Astrocyte of the cerebellum (primary cell): ENCODE data around the gene C1orf226.

Experiments used
- DNase-seq: peaks from one replicate; pipeline ENCODE4 v3.0.0-alpha.2; 2011; ENCODE audit warnings: low read depth
- H3K4me3 ChIP-seq: 2 replicates; pipeline ENCODE4 v1.5.1; 2011; ENCODE audit warnings: mild to moderate bottlenecking, low read depth, low read length, moderate library complexity
- in situ Hi-C: cut with HindIII; loops from 2 replicates; pipeline ENCODE4 v1.10.0; 2017; ENCODE audit warnings: low sequenced_read_pairs
- TF ChIP-seq, protein P1 (sequence below): IDR thresholded peaks from 2 replicates; pipeline ENCODE4 v1.5.1; 2012; ENCODE audit warnings: low read length, low read depth, moderate library complexity, mild to moderate bottlenecking; ENCODE audit errors: missing control alignments

Gene C1orf226

DNA sequence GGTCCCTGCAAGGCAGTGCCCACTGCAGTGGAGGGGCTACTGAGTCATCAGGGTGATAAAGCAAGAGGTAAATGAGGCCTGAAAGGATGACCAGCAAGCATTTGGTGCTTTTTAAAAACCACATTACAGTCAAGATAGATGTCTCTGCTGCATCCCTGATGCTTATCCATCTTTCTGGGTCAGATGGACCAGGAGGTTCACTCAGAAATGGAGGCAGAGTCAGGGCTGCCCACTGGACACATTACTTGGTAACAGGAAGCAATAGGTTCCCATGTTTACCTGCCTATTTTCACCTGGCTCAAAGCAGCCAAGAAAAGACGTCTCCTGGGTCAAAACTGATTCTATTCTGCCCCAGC lies 8.5 kb upstream of the C1orf226 start:
- DNase-seq = no peak
- in situ Hi-C loops = no loop called here
- TF ChIP-seq, protein P1, sequence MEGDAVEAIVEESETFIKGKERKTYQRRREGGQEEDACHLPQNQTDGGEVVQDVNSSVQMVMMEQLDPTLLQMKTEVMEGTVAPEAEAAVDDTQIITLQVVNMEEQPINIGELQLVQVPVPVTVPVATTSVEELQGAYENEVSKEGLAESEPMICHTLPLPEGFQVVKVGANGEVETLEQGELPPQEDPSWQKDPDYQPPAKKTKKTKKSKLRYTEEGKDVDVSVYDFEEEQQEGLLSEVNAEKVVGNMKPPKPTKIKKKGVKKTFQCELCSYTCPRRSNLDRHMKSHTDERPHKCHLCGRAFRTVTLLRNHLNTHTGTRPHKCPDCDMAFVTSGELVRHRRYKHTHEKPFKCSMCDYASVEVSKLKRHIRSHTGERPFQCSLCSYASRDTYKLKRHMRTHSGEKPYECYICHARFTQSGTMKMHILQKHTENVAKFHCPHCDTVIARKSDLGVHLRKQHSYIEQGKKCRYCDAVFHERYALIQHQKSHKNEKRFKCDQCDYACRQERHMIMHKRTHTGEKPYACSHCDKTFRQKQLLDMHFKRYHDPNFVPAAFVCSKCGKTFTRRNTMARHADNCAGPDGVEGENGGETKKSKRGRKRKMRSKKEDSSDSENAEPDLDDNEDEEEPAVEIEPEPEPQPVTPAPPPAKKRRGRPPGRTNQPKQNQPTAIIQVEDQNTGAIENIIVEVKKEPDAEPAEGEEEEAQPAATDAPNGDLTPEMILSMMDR = no peak
- H3K4me3 ChIP-seq = no peak overlapping the region

DNA sequence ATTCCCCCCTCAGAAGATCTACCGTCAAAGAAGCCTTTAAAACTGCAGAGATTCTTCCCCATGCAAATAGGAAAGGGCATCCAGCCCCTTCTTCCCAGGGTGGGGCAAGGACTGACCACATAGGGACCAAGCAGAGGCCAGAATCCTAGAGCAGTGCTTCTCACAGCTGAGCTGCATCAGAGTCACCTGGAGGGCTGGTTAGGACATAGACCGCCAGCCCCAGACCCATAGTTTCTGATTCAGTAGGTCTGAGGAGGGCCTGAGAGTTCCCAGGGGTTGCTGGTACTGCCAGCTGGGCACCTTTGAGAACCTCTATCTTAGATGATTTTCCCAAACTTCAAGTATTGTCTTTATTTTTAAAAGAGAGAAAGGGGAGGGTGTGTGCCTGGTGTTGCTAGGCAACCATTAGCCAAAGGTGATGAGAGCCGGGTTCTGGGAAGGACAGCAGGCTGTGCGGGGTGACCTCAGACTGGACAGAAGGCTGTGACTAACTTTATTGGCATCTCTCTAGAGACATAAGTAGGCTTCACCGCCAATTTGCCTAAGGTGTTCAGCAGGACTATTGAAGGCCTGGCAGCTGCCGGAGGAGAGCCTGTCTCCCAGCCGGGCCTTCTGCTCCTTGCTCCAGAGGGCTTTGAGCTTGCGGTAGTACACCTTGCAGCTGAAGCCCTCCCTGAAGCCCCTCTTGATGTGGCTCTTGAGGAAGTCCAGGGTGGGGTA lies 7.8 kb upstream of the C1orf226 start:
- DNase-seq = peak; percentile 38
- TF ChIP-seq, protein P1 = no peak
- H3K4me3 ChIP-seq = no peak overlapping the region
- in situ Hi-C loops = no loop called here

DNA sequence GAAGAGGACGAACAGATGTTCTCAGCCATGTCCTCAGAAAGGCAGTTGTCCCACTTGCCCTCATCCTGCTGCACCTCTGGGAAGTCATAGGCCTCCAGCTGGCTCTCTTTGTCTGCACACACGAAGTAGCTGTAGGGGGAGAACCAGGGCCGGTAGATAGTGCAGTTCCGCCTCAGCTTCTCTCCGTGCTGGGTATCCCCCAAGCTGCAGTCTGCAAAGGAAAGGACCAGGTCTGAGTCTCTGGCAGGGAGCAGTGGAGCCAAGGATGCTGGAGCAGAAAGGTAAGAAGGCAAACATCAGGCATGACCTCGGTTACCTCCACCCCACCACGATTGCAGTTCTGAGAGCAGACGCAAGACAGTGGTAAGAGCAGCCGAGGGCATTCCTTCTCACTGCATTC lies 7.1 kb upstream of the C1orf226 start:
- DNase-seq = no peak
- TF ChIP-seq, protein P1 = no peak
- no peak overlapping the region for H3K4me3 ChIP-seq
- in situ Hi-C loops = no loop called here

DNA sequence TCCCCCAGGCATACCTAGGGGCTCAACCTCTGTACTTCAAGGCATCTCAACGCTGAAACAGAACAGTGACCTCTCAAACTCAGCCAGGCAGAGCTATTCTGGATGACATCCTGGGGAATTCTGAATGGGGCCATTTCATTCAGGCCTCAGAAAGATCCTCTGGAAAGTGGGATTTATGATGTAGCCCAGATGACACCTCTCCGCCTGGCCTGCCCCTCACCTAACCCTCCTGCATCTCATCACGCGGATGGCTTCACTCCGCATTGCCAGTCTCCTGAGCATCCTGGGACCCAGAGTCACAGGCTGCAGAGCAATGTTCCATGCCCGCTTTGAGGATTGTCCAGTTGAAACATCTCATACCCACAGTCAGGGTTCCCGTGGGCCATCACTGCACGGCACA lies 6.1 kb upstream of the C1orf226 start:
- H3K4me3 ChIP-seq = no peak overlapping the region
- DNase-seq = no peak
- TF ChIP-seq, protein P1 = no peak
- in situ Hi-C loops = no loop called here

DNA sequence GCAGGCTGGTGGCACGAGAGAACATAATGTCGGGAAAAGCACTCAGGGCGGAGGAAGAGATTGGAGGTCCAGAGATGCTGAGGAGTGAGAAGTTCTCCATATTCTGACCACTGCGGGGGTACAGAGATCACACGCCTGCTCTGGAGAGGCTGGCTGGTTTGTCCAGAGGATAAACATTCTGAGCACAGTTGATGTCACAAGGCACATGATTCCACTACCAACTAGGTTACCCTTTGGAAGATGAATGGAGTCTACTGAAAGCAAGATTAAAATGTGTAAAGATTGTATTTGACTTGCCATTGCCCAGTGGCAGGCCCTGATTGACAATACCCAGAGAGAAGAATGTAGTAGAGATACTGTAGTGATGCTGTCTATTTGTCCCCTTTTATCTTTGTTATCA lies 4.8 kb upstream of the C1orf226 start, which contains the start of gene SPATA46:
TSS of gene SPATA46 (minus strand) at position 164 of the 400 bp plus-strand sequence. CDS start at position 100, 64 bp downstream.
- no peak within 1 kb of the TSS for H3K4me3 ChIP-seq
- no peak for DNase-seq
- TF ChIP-seq, protein P1 = no peak
- in situ Hi-C loops = no loop called here

DNA sequence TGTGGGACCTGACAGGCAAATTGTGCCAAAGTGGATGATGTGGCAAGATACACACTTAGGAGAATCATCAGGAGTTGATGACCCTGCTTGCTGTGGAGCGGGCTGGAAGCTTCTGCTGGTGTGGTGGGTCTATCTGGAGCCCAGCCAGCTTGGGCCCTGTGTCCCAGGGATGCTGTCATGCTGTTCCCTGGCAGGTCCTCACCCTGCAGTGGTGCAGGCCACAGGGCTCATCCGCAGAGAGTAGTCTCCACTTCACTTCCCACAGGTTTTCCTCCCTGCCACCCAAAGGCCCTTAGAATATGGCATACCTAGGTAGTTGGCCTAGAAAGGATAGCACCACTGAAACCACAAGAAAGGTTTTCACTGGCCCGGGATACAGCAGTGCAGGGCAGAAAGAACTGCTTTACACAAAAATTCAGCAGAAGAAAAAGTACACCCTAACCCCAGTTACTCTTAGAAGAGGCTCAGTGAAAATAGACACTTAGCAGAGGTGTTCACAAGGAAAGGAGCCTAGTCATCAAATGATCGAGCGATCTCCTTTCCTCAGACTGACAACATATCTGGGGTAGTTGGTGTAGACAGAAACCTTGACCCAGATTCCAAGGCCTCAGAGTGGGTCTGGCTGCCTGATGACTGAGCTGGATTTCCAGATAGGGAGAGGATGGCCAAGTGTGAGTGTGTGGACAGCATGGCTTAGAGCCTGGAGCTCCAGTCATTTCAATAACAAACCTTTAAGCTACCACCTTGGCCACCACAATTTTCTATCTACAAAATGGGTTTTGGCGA lies 1.3 kb upstream of the C1orf226 start:
- no peak overlapping the region for H3K4me3 ChIP-seq
- in situ Hi-C loops = no loop called here
- DNase-seq = no peak
- TF ChIP-seq, protein P1 = no peak
